ENCODE measurements around the gene ALKBH7. TPM values are rescaled to one million over a fixed set of nuclear protein-coding genes. Genes with fewer than 3 reads are reported as not detected.

The ALKBH7 gene
- total and polyA plus RNA-seq, 10 of the 15 experiments (the other 5 are each of a cell fraction or from before 2014, with no cell fraction given), result 0.31 to 82.5 (median 37.6) TPM

GRCh38 chr19:6424195-6424938, 51.8 kb downstream of the ALKBH7 start, which contains the start of gene KHSRP (continued):
- no peak for TF ChIP-seq SRF (IDR thresholded peaks at IDR 0.05; ENCODE audit: low read depth in 2 of 2, low read length in 2 of 2)
- TF ChIP-seq SMAD5 (IDR thresholded peaks at IDR 0.05; ENCODE audit: low read depth), result 0 out of 2 replicates have a peak, but pooled peaks have one; percentile 26
- TF ChIP-seq SMC3 (IDR thresholded peaks at IDR 0.05; ENCODE audit: borderline replicate concordance, low read length), result no peak
- TF ChIP-seq JUNB (IDR thresholded peaks at IDR 0.05), result no peak
- TF ChIP-seq STAT1 (conservative IDR thresholded peaks at IDR 0.05), result no peak
- no peak for TF ChIP-seq ZNF622 (IDR thresholded peaks at IDR 0.05)
- TF ChIP-seq KDM1A (IDR thresholded peaks at IDR 0.05; ENCODE audit: borderline replicate concordance), result no peak
- TF ChIP-seq EGR1 (IDR thresholded peaks at IDR 0.05; ENCODE audit: borderline replicate concordance in 1 of 2, low read depth in 2 of 2, low read length in 2 of 2), result peak in 1 of 2 experiments; percentile 71; a peak in 1 of 3 replicates
- TF ChIP-seq ATF2 (IDR thresholded peaks at IDR 0.05; ENCODE audit: low read length), result no peak
- TF ChIP-seq, protein P1, sequence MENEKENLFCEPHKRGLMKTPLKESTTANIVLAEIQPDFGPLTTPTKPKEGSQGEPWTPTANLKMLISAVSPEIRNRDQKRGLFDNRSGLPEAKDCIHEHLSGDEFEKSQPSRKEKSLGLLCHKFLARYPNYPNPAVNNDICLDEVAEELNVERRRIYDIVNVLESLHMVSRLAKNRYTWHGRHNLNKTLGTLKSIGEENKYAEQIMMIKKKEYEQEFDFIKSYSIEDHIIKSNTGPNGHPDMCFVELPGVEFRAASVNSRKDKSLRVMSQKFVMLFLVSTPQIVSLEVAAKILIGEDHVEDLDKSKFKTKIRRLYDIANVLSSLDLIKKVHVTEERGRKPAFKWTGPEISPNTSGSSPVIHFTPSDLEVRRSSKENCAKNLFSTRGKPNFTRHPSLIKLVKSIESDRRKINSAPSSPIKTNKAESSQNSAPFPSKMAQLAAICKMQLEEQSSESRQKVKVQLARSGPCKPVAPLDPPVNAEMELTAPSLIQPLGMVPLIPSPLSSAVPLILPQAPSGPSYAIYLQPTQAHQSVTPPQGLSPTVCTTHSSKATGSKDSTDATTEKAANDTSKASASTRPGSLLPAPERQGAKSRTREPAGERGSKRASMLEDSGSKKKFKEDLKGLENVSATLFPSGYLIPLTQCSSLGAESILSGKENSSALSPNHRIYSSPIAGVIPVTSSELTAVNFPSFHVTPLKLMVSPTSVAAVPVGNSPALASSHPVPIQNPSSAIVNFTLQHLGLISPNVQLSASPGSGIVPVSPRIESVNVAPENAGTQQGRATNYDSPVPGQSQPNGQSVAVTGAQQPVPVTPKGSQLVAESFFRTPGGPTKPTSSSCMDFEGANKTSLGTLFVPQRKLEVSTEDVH (IDR thresholded peaks at IDR 0.05; ENCODE audit: low read depth, partially characterized antibody), result no peak
- no peak for TF ChIP-seq ZBED1 (IDR thresholded peaks at IDR 0.05; ENCODE audit: borderline replicate concordance)
- TF ChIP-seq NFYA (IDR thresholded peaks at IDR 0.05; ENCODE audit: borderline replicate concordance, low read depth, low read length), result no peak
- TF ChIP-seq PAX5 (IDR thresholded peaks at IDR 0.05; ENCODE audit: borderline replicate concordance, low read depth, low read length), result peak; percentile 48; the same call in 1 of the 2 replicates
- no peak for TF ChIP-seq IKZF2 (IDR thresholded peaks at IDR 0.05)
- no peak for TF ChIP-seq MTA3 (IDR thresholded peaks at IDR 0.05; ENCODE audit: borderline replicate concordance, low read length)
- TF ChIP-seq ATF7 (IDR thresholded peaks at IDR 0.05; ENCODE audit: low read depth), result no peak
- TF ChIP-seq NRF1 (conservative IDR thresholded peaks at IDR 0.05; ENCODE audit: low read depth, low read length), result no peak
- TF ChIP-seq, protein P2, sequence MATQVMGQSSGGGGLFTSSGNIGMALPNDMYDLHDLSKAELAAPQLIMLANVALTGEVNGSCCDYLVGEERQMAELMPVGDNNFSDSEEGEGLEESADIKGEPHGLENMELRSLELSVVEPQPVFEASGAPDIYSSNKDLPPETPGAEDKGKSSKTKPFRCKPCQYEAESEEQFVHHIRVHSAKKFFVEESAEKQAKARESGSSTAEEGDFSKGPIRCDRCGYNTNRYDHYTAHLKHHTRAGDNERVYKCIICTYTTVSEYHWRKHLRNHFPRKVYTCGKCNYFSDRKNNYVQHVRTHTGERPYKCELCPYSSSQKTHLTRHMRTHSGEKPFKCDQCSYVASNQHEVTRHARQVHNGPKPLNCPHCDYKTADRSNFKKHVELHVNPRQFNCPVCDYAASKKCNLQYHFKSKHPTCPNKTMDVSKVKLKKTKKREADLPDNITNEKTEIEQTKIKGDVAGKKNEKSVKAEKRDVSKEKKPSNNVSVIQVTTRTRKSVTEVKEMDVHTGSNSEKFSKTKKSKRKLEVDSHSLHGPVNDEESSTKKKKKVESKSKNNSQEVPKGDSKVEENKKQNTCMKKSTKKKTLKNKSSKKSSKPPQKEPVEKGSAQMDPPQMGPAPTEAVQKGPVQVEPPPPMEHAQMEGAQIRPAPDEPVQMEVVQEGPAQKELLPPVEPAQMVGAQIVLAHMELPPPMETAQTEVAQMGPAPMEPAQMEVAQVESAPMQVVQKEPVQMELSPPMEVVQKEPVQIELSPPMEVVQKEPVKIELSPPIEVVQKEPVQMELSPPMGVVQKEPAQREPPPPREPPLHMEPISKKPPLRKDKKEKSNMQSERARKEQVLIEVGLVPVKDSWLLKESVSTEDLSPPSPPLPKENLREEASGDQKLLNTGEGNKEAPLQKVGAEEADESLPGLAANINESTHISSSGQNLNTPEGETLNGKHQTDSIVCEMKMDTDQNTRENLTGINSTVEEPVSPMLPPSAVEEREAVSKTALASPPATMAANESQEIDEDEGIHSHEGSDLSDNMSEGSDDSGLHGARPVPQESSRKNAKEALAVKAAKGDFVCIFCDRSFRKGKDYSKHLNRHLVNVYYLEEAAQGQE (IDR thresholded peaks at IDR 0.05; ENCODE audit: low read depth, low read length), result no peak
- no peak for TF ChIP-seq IRF4 (IDR thresholded peaks at IDR 0.05; ENCODE audit: low read depth, low read length)
- no peak for TF ChIP-seq CBFB (IDR thresholded peaks at IDR 0.05; ENCODE audit: low read depth)

All from GM12878 (cell line).